Inflammatory macrophage (primary cell): ENCODE data around the gene TSPAN3.

Experiments
- DNase-seq, 2 donors: peaks; one replicate each; pipeline ENCODE4 v3.0.0-alpha.2; 2020 to 2022

The TSPAN3 gene

GRCh38 chr15:77048135-77048876 lies 22.6 kb downstream of the TSPAN3 start:
- DNase-seq = no peak

GRCh38 chr15:77046704-77047412 lies 24.1 kb downstream of the TSPAN3 start:
- DNase-seq = no peak

GRCh38 chr15:77045985-77046384 lies 24.9 kb downstream of the TSPAN3 start:
- no peak for DNase-seq

- no peak for DNase-seq
Observed at GRCh38 chr15:77044228-77045042, 26.5 kb downstream of the TSPAN3 start.

GRCh38 chr15:77042955-77043920 lies 27.7 kb downstream of the TSPAN3 start:
- no peak for DNase-seq

- DNase-seq = peak in 1 of 2 donors; percentile 23
Observed at GRCh38 chr15:77042245-77042919, 28.5 kb downstream of the TSPAN3 start.

GRCh38 chr15:77040673-77041072 lies 30.2 kb downstream of the TSPAN3 start:
- no peak for DNase-seq

GRCh38 chr15:77039848-77040247 lies 31.1 kb downstream of the TSPAN3 start:
- DNase-seq = no peak

- DNase-seq = no peak
Observed at GRCh38 chr15:77039217-77039533, 31.7 kb downstream of the TSPAN3 start.

GRCh38 chr15:77038312-77039216 lies 32.3 kb downstream of the TSPAN3 start:
- no peak for DNase-seq

GRCh38 chr15:77037388-77038209 lies 33.3 kb downstream of the TSPAN3 start:
- no peak for DNase-seq

- DNase-seq = no peak
Observed at GRCh38 chr15:77036537-77037387, 34.1 kb downstream of the TSPAN3 start.

GRCh38 chr15:77035999-77036471 lies 34.9 kb downstream of the TSPAN3 start:
- no peak for DNase-seq

- no peak for DNase-seq
Observed at GRCh38 chr15:77035584-77035983, 35.3 kb downstream of the TSPAN3 start.

- DNase-seq = peak in 1 of 2 donors; percentile 10
Observed at GRCh38 chr15:77034695-77035489, 36.0 kb downstream of the TSPAN3 start.

- no peak for DNase-seq
Observed at GRCh38 chr15:77033729-77034671, 36.9 kb downstream of the TSPAN3 start.

- no peak for DNase-seq
Observed at GRCh38 chr15:77033417-77033728, 37.5 kb downstream of the TSPAN3 start.
